HG03280 (cell line): ENCODE measurements around the gene TYK2.

Experiments used
- ATAC-seq: cut with Tn5 transposase; IDR thresholded peaks from one replicate; pipeline ENCODE4 v1.9.1; 2021; ENCODE audit warnings: mild to moderate bottlenecking, moderate library complexity; ENCODE audit not compliant: unreplicated experiment

The TYK2 gene

GRCh38 chr19:10316229-10317044 is 63.9 kb downstream of the TYK2 start:
- ATAC-seq: no peak

GRCh38 chr19:10315335-10316214 is 64.8 kb downstream of the TYK2 start, which contains the start of gene FDX2:
Gene FDX2, minus strand, starts transcription at chr19:10316015. Its CDS starts 19 bp downstream, at chr19:10315996.
- peak; percentile 71 for ATAC-seq

GRCh38 chr19:10309423-10309822 is 70.9 kb downstream of the TYK2 start, which contains the start of gene ZGLP1:
Gene ZGLP1, minus strand, starts transcription at chr19:10309815.
- no peak for ATAC-seq

GRCh38 chr19:10306327-10306726 is 74.0 kb downstream of the TYK2 start:
- no peak for ATAC-seq

DNA sequence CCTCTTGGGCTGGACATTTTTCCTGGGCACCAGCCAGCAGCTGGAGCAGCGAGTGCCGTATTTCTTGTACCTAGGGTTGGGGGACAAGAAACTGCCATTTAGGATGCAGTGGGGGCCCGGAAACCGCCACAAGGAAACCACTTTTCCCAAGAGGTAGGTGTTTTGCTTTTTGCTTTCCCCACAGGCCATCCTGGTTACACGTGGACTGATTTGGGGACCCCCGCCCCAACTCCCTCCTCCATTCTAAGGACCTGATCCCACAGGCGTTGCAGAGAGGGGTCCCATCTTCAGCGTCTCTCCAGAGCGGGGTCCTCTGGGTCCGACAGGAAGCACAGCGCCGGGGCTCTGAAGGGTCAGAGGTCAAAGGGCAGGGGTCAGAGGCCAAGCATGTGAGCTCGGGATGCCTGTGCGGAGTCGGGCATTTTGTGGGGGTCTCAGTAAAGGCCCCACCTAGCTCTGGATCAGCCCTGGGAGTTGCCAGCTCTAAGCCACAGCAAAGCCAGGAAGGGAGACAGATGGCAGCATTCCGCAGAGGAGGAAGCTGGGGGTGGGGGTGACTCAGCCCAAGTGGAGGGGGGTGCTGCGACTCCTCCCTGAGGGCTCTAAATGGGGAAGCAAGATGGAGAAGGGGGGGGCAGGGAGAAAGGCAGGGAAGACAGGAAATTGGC is 75.1 kb downstream of the TYK2 start:
- ATAC-seq: no peak
